Umbilical cord (tissue), 2 donors: ENCODE measurements around the gene BNIP3. TPM values are rescaled to one million over a fixed set of nuclear protein-coding genes. Genes with fewer than 3 reads are reported as not detected.

Source experiments
- DNase-seq: peaks from one replicate; pipeline ENCODE4 v3.0.0-alpha.2; 2015; ENCODE audit warnings: low spot score
- total RNA-seq: library from RNA; depleted of rRNA; stranded (reverse); fragments of >200 nt; gene quantifications from one replicate; pipeline ENCODE4 v1.2.3, GENCODE V29; 2014; ENCODE audit warnings: low replicate concordance; ENCODE audit not compliant: insufficient read depth

Gene BNIP3
- 162 TPM for total RNA-seq

GRCh38 chr10:131981429-131982184, at the start of gene BNIP3:
BNIP3 (minus strand) TSS chr10:131981923; CDS start chr10:131981806, 117 bp downstream.
- DNase-seq, result peak; percentile 97

- DNase-seq, result no peak
These were observed 49.3 kb upstream of the BNIP3 start for GRCh38 chr10:132030898-132031463.

- DNase-seq, result no peak
These were observed 47.0 kb upstream of the BNIP3 start for GRCh38 chr10:132028706-132029105.

GRCh38 chr10:132027423-132027983, 45.8 kb upstream of the BNIP3 start:
- no peak for DNase-seq

- DNase-seq, result peak; percentile 77
These were observed 41.5 kb upstream of the BNIP3 start for GRCh38 chr10:132023092-132023811.

- no peak for DNase-seq
These were observed 40.5 kb upstream of the BNIP3 start for GRCh38 chr10:132022241-132022640.

GRCh38 chr10:132021504-132022143, 39.9 kb upstream of the BNIP3 start:
- DNase-seq, result no peak

GRCh38 chr10:132021046-132021445, 39.3 kb upstream of the BNIP3 start:
- DNase-seq, result no peak

GRCh38 chr10:132020456-132020855, 38.7 kb upstream of the BNIP3 start:
- DNase-seq, result no peak

GRCh38 chr10:132019366-132019765, 37.6 kb upstream of the BNIP3 start:
- no peak for DNase-seq

GRCh38 chr10:132018446-132018845, 36.7 kb upstream of the BNIP3 start:
- no peak for DNase-seq

GRCh38 chr10:132016514-132016913, 34.8 kb upstream of the BNIP3 start:
- no peak for DNase-seq

GRCh38 chr10:132011445-132011844, 29.7 kb upstream of the BNIP3 start:
- no peak for DNase-seq

- DNase-seq, result no peak
These were observed 29.3 kb upstream of the BNIP3 start for GRCh38 chr10:132011024-132011423.

- DNase-seq, result no peak
These were observed 28.8 kb upstream of the BNIP3 start for GRCh38 chr10:132010483-132010882.

- DNase-seq, result no peak
These were observed 27.9 kb upstream of the BNIP3 start for GRCh38 chr10:132009575-132009974.

GRCh38 chr10:132007681-132008080, 26.0 kb upstream of the BNIP3 start:
- no peak for DNase-seq

GRCh38 chr10:132006966-132007365, 25.2 kb upstream of the BNIP3 start:
- no peak for DNase-seq

GRCh38 chr10:132005147-132005546, 23.4 kb upstream of the BNIP3 start:
- DNase-seq, result no peak

- no peak for DNase-seq
These were observed 22.3 kb upstream of the BNIP3 start for GRCh38 chr10:132004052-132004451.

GRCh38 chr10:132003282-132003924, 21.7 kb upstream of the BNIP3 start:
- DNase-seq, result no peak
